HEK293T (cell line): ENCODE data around the gene FSD1L.
"Not testable (repeated sequence)": the region's sequence is repeated elsewhere in the genome, so short reads cannot be mapped to it uniquely, and the experiment has no call there.

Experiments used
- CTCF ChIA-PET: fragments of 350-600 bp; formaldehyde crosslinking; extraction: SDS; loops from one replicate; lab custom pipeline; 2021; ENCODE audit warnings: antibody characterized with exemption, inconsistent platforms; lab: Yijun Ruan, JAX
- POLR2A ChIA-PET: fragments of 350-600 bp; formaldehyde crosslinking; extraction: SDS; loops from one replicate; lab custom pipeline; 2020; ENCODE audit warnings: antibody characterized with exemption, inconsistent platforms; lab: Yijun Ruan, JAX
- DNase-seq: peaks from one replicate; pipeline ENCODE4 v3.0.0; 2012; ENCODE audit warnings: mixed read lengths; ENCODE audit errors: extremely low spot score
- ARNT ChIP-seq: fragments of 450-650 bp; IDR thresholded peaks from 2 replicates; pipeline ENCODE4 v1.6.1; 2017; ENCODE audit warnings: mild to moderate bottlenecking
- BHLHE40 ChIP-seq: fragments of 450-650 bp; IDR thresholded peaks from 2 replicates; pipeline ENCODE4 v1.6.1; 2016; ENCODE audit warnings: mild to moderate bottlenecking, moderate library complexity, borderline replicate concordance
- CTBP1 ChIP-seq: fragments of 450-650 bp; IDR thresholded peaks from 2 replicates; pipeline ENCODE4 v1.6.1; 2016; ENCODE audit warnings: borderline replicate concordance
- ELF4 ChIP-seq: fragments of 450-650 bp; IDR thresholded peaks from 2 replicates; pipeline ENCODE4 v1.6.1; 2017; ENCODE audit warnings: antibody characterized with exemption
- FOXA1 ChIP-seq: fragments of 450-650 bp; IDR thresholded peaks from 2 replicates; pipeline ENCODE4 v1.6.1; 2016; ENCODE audit warnings: mild to moderate bottlenecking
- FOXK2 ChIP-seq: fragments of 450-650 bp; IDR thresholded peaks from 2 replicates; pipeline ENCODE4 v1.6.1; 2016; ENCODE audit warnings: mild to moderate bottlenecking
- FOXM1 ChIP-seq: fragments of 450-650 bp; IDR thresholded peaks from 2 replicates; pipeline ENCODE4 v1.6.1; 2017; ENCODE audit warnings: mild to moderate bottlenecking, borderline replicate concordance
- HDGF ChIP-seq: fragments of 450-650 bp; IDR thresholded peaks from 2 replicates; pipeline ENCODE4 v1.6.1; 2017; ENCODE audit warnings: antibody characterized with exemption, borderline replicate concordance
- L3MBTL2 ChIP-seq: fragments of 450-650 bp; conservative IDR thresholded peaks from 2 replicates; pipeline ENCODE4 v1.6.1; 2016; ENCODE audit warnings: mild to moderate bottlenecking
- LEF1 ChIP-seq: fragments of 450-650 bp; IDR thresholded peaks from 2 replicates; pipeline ENCODE4 v1.6.1; 2017; ENCODE audit warnings: mild to moderate bottlenecking, borderline replicate concordance
- NFRKB ChIP-seq: fragments of 450-650 bp; IDR thresholded peaks from 2 replicates; pipeline ENCODE4 v1.6.1; 2016; ENCODE audit warnings: mild to moderate bottlenecking, moderate library complexity
- PKNOX1 ChIP-seq: fragments of 450-650 bp; IDR thresholded peaks from 2 replicates; pipeline ENCODE4 v1.6.1; 2016
- SP1 ChIP-seq: fragments of 450-650 bp; IDR thresholded peaks from 2 replicates; pipeline ENCODE4 v1.6.1; 2017
- SUZ12 ChIP-seq: fragments of 450-650 bp; IDR thresholded peaks from 2 replicates; pipeline ENCODE4 v1.6.1; 2016; ENCODE audit warnings: mild to moderate bottlenecking
- TARDBP ChIP-seq: fragments of 450-650 bp; IDR thresholded peaks from 2 replicates; pipeline ENCODE4 v1.6.1; 2016
- ZNF384 ChIP-seq: fragments of 450-650 bp; IDR thresholded peaks from 2 replicates; pipeline ENCODE4 v1.6.1; 2016

Gene FSD1L

GRCh38 chr9:105535920-105536668, 88.3 kb downstream of the FSD1L start:
- ChIA-PET POLR2A (no interaction called here), CTCF (no interaction called here)
- TF ChIP-seq PKNOX1 (no peak), ARNT (no peak), SP1 (no peak), LEF1 (no peak), TARDBP (no peak), FOXK2 (no peak), FOXA1 (no peak), ZNF384 (no peak), SUZ12 (no peak), HDGF (no peak), ELF4 (no peak), BHLHE40 (no peak), L3MBTL2 (no peak), NFRKB (no peak), FOXM1 (no peak), CTBP1 (no peak)
- no peak for DNase-seq

GRCh38 chr9:105539452-105539851, 91.6 kb downstream of the FSD1L start:
- no peak for TF ChIP-seq HDGF
- TF ChIP-seq SUZ12, result no peak
- TF ChIP-seq ARNT, result no peak
- TF ChIP-seq PKNOX1, result no peak
- TF ChIP-seq FOXK2, result no peak
- TF ChIP-seq FOXM1, result no peak
- no peak for TF ChIP-seq L3MBTL2
- no peak for TF ChIP-seq LEF1
- no peak for TF ChIP-seq SP1
- TF ChIP-seq TARDBP, result no peak
- TF ChIP-seq BHLHE40, result no peak
- TF ChIP-seq ELF4, result no peak
- no peak for TF ChIP-seq FOXA1
- no peak for TF ChIP-seq ZNF384
- no peak for TF ChIP-seq NFRKB
- POLR2A ChIA-PET, result no interaction called here
- CTCF ChIA-PET, result no interaction called here

DNA sequence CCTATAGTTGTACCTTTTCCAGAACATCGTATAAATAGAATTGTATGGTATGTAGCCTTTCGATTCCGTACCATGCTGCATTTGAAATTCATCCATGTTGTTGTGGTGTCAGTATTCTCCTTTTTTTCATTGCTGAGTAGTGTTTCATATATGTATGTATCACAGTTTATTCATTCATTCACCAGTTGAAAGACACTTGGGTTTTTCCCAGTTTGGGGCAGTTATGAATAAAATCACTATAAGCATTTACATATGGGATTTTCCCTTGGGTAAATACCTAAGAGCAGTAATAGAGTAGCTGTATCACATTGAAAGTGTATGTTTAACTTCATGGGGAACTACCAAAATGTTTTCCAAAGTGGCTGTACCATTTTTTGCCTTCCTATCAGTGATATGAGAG, 94.0 kb downstream of the FSD1L start:
- POLR2A ChIA-PET, result no interaction called here
- CTCF ChIA-PET, result no interaction called here
- DNase-seq, result no peak
- TF ChIP-seq LEF1, result no peak
- TF ChIP-seq NFRKB, result no peak
- TF ChIP-seq L3MBTL2, result no peak
- no peak for TF ChIP-seq PKNOX1
- TF ChIP-seq ZNF384, result no peak

More at GRCh38 chr9:105539452-105539851, 91.6 kb downstream of the FSD1L start:
- DNase-seq, result no peak

GRCh38 chr9:105554042-105554441, 106.2 kb downstream of the FSD1L start:
- ChIA-PET POLR2A (no interaction called here), CTCF (no interaction called here)
- DNase-seq, result no peak
- no peak for TF ChIP-seq HDGF
- no peak for TF ChIP-seq FOXK2
- no peak for TF ChIP-seq PKNOX1
- no peak for TF ChIP-seq BHLHE40
- TF ChIP-seq CTBP1, result no peak
- no peak for TF ChIP-seq LEF1
- TF ChIP-seq ELF4, result no peak
- TF ChIP-seq SP1, result no peak
- no peak for TF ChIP-seq SUZ12
- TF ChIP-seq ARNT, result no peak
- no peak for TF ChIP-seq FOXA1
- no peak for TF ChIP-seq ZNF384
- TF ChIP-seq FOXM1, result no peak
- TF ChIP-seq TARDBP, result no peak

DNA sequence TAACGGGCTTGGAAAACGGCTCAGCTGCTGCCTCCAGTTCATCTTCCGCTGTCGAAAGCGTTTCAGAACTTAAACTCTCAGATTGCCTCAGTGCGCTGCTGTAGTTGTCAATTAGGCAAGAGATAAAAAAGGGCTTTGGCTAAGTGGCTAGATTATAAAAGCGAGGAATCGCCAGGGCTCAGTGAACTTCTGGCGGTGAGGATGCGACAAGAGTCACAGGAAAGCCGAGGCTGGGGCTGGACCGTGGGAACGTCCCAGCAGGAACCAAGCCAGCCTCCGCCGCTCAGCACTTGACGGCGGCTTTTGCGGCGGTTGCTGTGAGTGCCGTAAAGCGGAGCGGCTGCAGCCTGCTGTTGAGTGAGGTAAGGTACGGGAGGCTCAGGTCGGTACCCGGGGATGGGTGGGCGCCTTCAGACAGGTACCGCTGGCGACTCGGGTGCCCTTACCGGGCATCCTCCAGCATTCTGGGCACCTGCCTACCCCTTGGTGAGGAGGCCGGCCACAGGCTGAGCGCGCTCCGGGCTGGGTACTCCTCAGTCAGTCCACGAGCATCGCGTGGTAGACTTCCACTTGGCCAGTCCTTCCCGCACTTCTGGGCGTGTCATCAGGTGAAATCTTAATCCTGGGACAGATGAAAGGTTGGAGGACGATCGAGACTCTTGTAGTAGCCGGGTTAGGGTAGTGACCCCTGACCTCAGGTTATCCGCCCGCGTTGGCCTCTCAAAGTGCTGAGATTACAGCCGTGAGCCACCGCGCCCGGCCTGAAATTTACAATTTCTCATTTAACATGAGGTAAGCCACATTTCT, 110.2 kb downstream of the FSD1L start, which contains the start of gene FKTN:
TSS of gene FKTN (plus strand) at position 328 of the 807 bp plus-strand sequence. CDS start 16,902 bp downstream, outside the sequence.
- no peak for TF ChIP-seq HDGF
- TF ChIP-seq L3MBTL2, result peak; percentile 78
- peak; percentile 92 for DNase-seq
- POLR2A ChIA-PET, result interaction anchor here (0.8 to 1.5 kb wide), 2 partner anchors 12 to 136 kb away, joined by 3 to 5 read pairs; partner anchors contain the start of gene TMEM38B
- CTCF ChIA-PET, result no interaction called here

GRCh38 chr9:105572455-105572854, 124.6 kb downstream of the FSD1L start:
- CTCF ChIA-PET, result no interaction called here
- POLR2A ChIA-PET, result no interaction called here
- TF ChIP-seq SP1 (no peak), ARNT (no peak), FOXM1 (no peak), BHLHE40 (no peak), CTBP1 (no peak), L3MBTL2 (no peak), ELF4 (no peak), ZNF384 (no peak), TARDBP (no peak), HDGF (no peak), LEF1 (no peak), SUZ12 (no peak), FOXA1 (no peak), FOXK2 (no peak), NFRKB (no peak)

DNA sequence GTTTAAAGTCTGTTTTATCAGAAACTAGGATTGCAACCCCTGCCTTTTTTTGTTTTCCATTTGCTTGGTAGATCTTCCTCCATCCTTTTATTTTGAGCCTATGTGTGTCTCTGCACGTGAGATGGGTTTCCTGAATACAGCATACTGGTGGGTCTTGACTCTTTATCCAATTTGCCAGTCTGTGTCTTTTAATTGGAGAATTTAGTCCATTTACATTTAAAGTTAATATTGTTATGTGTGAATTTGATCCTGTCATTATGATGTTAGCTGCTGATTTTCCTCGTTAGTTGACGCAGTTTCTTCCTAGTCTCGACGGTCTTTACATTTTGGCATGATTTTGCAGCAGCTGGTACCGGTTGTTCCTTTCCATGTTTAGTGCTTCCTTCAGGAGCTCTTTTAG, 132.1 kb downstream of the FSD1L start:
- CTCF ChIA-PET, DNase-seq, POLR2A ChIA-PET: not testable (repeated sequence)

More at GRCh38 chr9:105572455-105572854, 124.6 kb downstream of the FSD1L start:
- DNase-seq, result no peak

GRCh38 chr9:105581550-105581949, 133.7 kb downstream of the FSD1L start:
- POLR2A ChIA-PET, CTCF ChIA-PET, DNase-seq: not testable (repeated sequence)
